ENCODE measurements around the gene TRMT10A. TPM values are rescaled to one million over a fixed set of nuclear protein-coding genes. Genes with fewer than 3 reads are reported as not detected.

Gene TRMT10A
- total and polyA plus RNA-seq, 7 donors: 3.9 to 7.5 (median 5.6) TPM

- Histone ChIP-seq H3K9me3 (no peaks in the 10 kb centered on the region), H3K4me3 (no peak overlapping the region), H3K4me1 (no peaks in the 10 kb centered on the region), H3K36me3 (no peaks in the 10 kb centered on the region), H3K27ac (no peak overlapping the region), H3K27me3 (no peaks in the 10 kb centered on the region)
- WGBS, 2 donors: 75 to 81% methylated on average over 2 of the region's 2 CpGs
- TF ChIP-seq POLR2A (IDR thresholded peaks at IDR 0.05) (no peak), POLR2AphosphoS5 (IDR thresholded peaks at IDR 0.05) (no peak), CTCF (IDR thresholded peaks at IDR 0.05) (no peak), EP300 (IDR thresholded peaks at IDR 0.05) (no peak)
- no peak for DNase-seq
- intact Hi-C loops (cut with DNase I): no loop called here
These were observed 57.1 kb downstream of the TRMT10A start for GRCh38 chr4:99506781-99507180.

GRCh38 chr4:99504804-99505502, 58.9 kb downstream of the TRMT10A start:
- Histone ChIP-seq H3K27me3 (no peaks in the 10 kb centered on the region), H3K4me1 (no peaks in the 10 kb centered on the region), H3K36me3 (no peaks in the 10 kb centered on the region), H3K9me3 (no peaks in the 10 kb centered on the region), H3K27ac (no peak overlapping the region), H3K4me3 (no peak overlapping the region)
- DNase-seq: no peak
- intact Hi-C loops (cut with DNase I): no loop called here
- no peak for TF ChIP-seq POLR2A (IDR thresholded peaks at IDR 0.05)
- no peak for TF ChIP-seq CTCF (IDR thresholded peaks at IDR 0.05)
- no peak for TF ChIP-seq EP300 (IDR thresholded peaks at IDR 0.05)
- TF ChIP-seq POLR2AphosphoS5 (IDR thresholded peaks at IDR 0.05): no peak
- WGBS, 2 donors: 78 to 80% methylated on average over 3 of the region's 3 CpGs

Other genes with a start within 250 kb of the TRMT10A start
- gene ADH1B, start 242.6 kb downstream of the TRMT10A start, total RNA-seq: 100 to 1,000 TPM; 270 to 906 (median 466) TPM
- gene ADH1B, start 242.6 kb downstream of the TRMT10A start, polyA plus RNA-seq: 100 to 1,000 TPM in 2 of 3 donors, 10 to 100 TPM in 1; 35.4 to 548 (median 171) TPM
- 10 to 100 TPM in 3 of 4 donors, 1 to 10 TPM in 1; 2.6 to 25.3 (median 15.9) TPM for gene ADH1C, start 211.3 kb downstream of the TRMT10A start, total RNA-seq
- 100 to 1,000 TPM in 2 of 3 donors, 10 to 100 TPM in 1; 94.4 to 311 (median 283) TPM for gene ADH1C, start 211.3 kb downstream of the TRMT10A start, polyA plus RNA-seq
- gene ADH7, start 128.7 kb downstream of the TRMT10A start, total RNA-seq: not detected
- under 1 TPM in 2 of 3 donors, not detected in 1; 0.03 to 0.60 TPM for gene ADH7, start 128.7 kb downstream of the TRMT10A start, polyA plus RNA-seq
- not detected for gene C4orf17, start 53.0 kb downstream of the TRMT10A start, total RNA-seq
- gene C4orf17, start 53.0 kb downstream of the TRMT10A start, polyA plus RNA-seq: not detected
- gene MTTP, start 10.8 kb upstream of the TRMT10A start, total RNA-seq: 10 to 100 TPM in 1 of 4 donors, 1 to 10 TPM in 3; 2.4 to 12.8 (median 5.9) TPM
- gene MTTP, start 10.8 kb upstream of the TRMT10A start, polyA plus RNA-seq: under 1 TPM in 1 of 3 donors, not detected in 2; 0.13 TPM
- under 1 TPM; under 0.01 to 0.28 (median 0.15) TPM for gene C4orf54, start 93.8 kb upstream of the TRMT10A start, total RNA-seq
- under 1 TPM in 1 of 3 donors, not detected in 2; 0.01 TPM for gene C4orf54, start 93.8 kb upstream of the TRMT10A start, polyA plus RNA-seq

All from sigmoid colon (tissue), 7 donors.